CD14-positive monocyte (primary cell): Measurements from ENCODE around the gene RPTOR. TPM values are rescaled to one million over a fixed set of nuclear protein-coding genes. Genes with fewer than 3 reads are reported as not detected.
A peak's percentile ranks its signal among the peaks of the same experiment; 100 is the strongest.

Source experiments
- DNase-seq, 3 donors: peaks; one replicate each; pipeline ENCODE4 v3.0.0-alpha.2; 2011 to 2022
- H2AFZ ChIP-seq: 2 replicates; pipeline ENCODE4 v1.6.0; 2012; ENCODE audit warnings: mild to moderate bottlenecking, low read depth, low read length, inconsistent platforms; ENCODE audit not compliant: insufficient read depth, poor library complexity, severe bottlenecking
- H3K27ac ChIP-seq, 2 donors: 1 replicate in 1 of 2; 2 replicates in 1 of 2; pipeline ENCODE4 v1.5.1; 2012 to 2013; ENCODE audit warnings: low read length in 2 of 2, control low read depth in 1 of 2, inconsistent platforms in 1 of 2, low read depth in 1 of 2, mild to moderate bottlenecking in 1 of 2
- H3K27me3 ChIP-seq, 2 donors: one replicate each; pipeline versions ENCODE4 v1.6.0 to v1.6.1; 2011 to 2013; ENCODE audit warnings: low read length in 2 of 2; ENCODE audit not compliant: control insufficient read depth in 2 of 2, insufficient read depth in 2 of 2
- H3K36me3 ChIP-seq, 2 donors: replicated peaks in 1 of 2; 1 replicate in 1 of 2; 2 replicates in 1 of 2; pipeline versions ENCODE4 v1.5.1 to v1.6.1; 2012 to 2013; ENCODE audit warnings: low read length in 2 of 2, control low read depth in 1 of 2, inconsistent platforms in 1 of 2, mild to moderate bottlenecking in 1 of 2; ENCODE audit not compliant: insufficient read depth in 2 of 2, control insufficient read depth in 1 of 2
- H3K4me1 ChIP-seq, 2 donors: 1 replicate in 1 of 2; 2 replicates in 1 of 2; pipeline versions ENCODE4 v1.5.1 to v1.6.1; 2012 to 2013; ENCODE audit warnings: low read length in 2 of 2, control low read depth in 1 of 2, inconsistent platforms in 1 of 2, mild to moderate bottlenecking in 1 of 2, moderate library complexity in 1 of 2; ENCODE audit not compliant: insufficient read depth in 2 of 2, control insufficient read depth in 1 of 2
- H3K4me2 ChIP-seq: replicated peaks from 2 replicates; pipeline ENCODE3; 2012; ENCODE audit warnings: low read length, moderate library complexity, mild to moderate bottlenecking; ENCODE audit not compliant: poor library complexity, severe bottlenecking; ENCODE audit errors: extremely low read depth
- H3K4me3 ChIP-seq, 3 experiments: fragments of 200-600 bp in 1 of 3; sonication (generic) in 1 of 3; replicated peaks in 1 of 3; 1 replicate in 2 of 3; 2 replicates in 1 of 3; pipeline ENCODE4 v1.5.1; 2011 to 2013; ENCODE audit warnings: low read length in 3 of 3, mild to moderate bottlenecking in 3 of 3, control low read depth in 2 of 3, low read depth in 2 of 3, inconsistent platforms in 1 of 3, moderate library complexity in 1 of 3
- H3K79me2 ChIP-seq: 2 replicates; pipeline ENCODE4 v1.6.0; 2012; ENCODE audit warnings: mild to moderate bottlenecking, control low read depth, inconsistent platforms, low read length, moderate library complexity; ENCODE audit not compliant: insufficient read depth
- H3K9ac ChIP-seq: 2 replicates; pipeline ENCODE4 v1.6.0; 2017; ENCODE audit warnings: low read length, mild to moderate bottlenecking; ENCODE audit not compliant: insufficient read depth, poor library complexity, severe bottlenecking
- H3K9me3 ChIP-seq, 2 donors: replicated peaks in 1 of 2; 1 replicate in 1 of 2; 2 replicates in 1 of 2; pipeline versions ENCODE4 v1.5.1 to v1.6.1; 2012 to 2013; ENCODE audit warnings: low read length in 2 of 2, control low read depth in 1 of 2; ENCODE audit not compliant: control insufficient read depth in 1 of 2, insufficient read depth in 1 of 2
- H4K20me1 ChIP-seq: 2 replicates; pipeline ENCODE4 v1.6.0; 2012; ENCODE audit warnings: mild to moderate bottlenecking, low read length, control low read depth, moderate library complexity; ENCODE audit not compliant: insufficient read depth
- H3K27ac Mint-ChIP-seq, 7 donors: one replicate each; pipeline ENCODE4 v1.8.0; 2020; ENCODE audit warnings: mild to moderate bottlenecking in 7 of 7, mixed read lengths in 7 of 7, moderate library complexity in 6 of 7, inconsistent platforms in 2 of 7
- H3K27me3 Mint-ChIP-seq, 3 donors: one replicate each; pipeline ENCODE4 v1.8.0; 2021 to 2022; ENCODE audit warnings: low read depth in 3 of 3, mild to moderate bottlenecking in 3 of 3, mixed read lengths in 3 of 3, moderate library complexity in 3 of 3, inconsistent platforms in 1 of 3
- H3K36me3 Mint-ChIP-seq, 2 donors: one replicate each; pipeline ENCODE4 v1.8.0; 2020; ENCODE audit warnings: mixed read lengths in 2 of 2, inconsistent platforms in 1 of 2, mild to moderate bottlenecking in 1 of 2
- H3K4me1 Mint-ChIP-seq: one replicate; pipeline ENCODE4 v1.8.0; 2020; ENCODE audit warnings: mild to moderate bottlenecking, mixed read lengths
- H3K4me3 Mint-ChIP-seq, 2 donors: one replicate each; pipeline ENCODE4 v1.8.0; 2020; ENCODE audit warnings: mild to moderate bottlenecking in 2 of 2, mixed read lengths in 2 of 2, moderate library complexity in 1 of 2
- H3K9me3 Mint-ChIP-seq, 7 donors: one replicate each; pipeline ENCODE4 v1.8.0; 2020 to 2022; ENCODE audit warnings: mixed read lengths in 7 of 7, mild to moderate bottlenecking in 6 of 7, moderate library complexity in 6 of 7, inconsistent platforms in 2 of 7
- CTCF ChIP-seq: fragments of 200-600 bp; IDR thresholded peaks from one replicate; pipeline ENCODE4 v1.8.0; 2022; ENCODE audit warnings: antibody characterized with exemption, mild to moderate bottlenecking
- WGBS: methylation state at CpG from one replicate; pipeline ENCODE4 v1.1.5; 2013; ENCODE audit warnings: missing lambda C conversion rate; ENCODE audit not compliant: insufficient coverage; 5-methylcytosine and 5-hydroxymethylcytosine counted together
- intact Hi-C, 2 donors: fragments of 100-400 bp; cut with micrococcal nuclease; formaldehyde crosslinking; loops; one replicate each; pipeline versions ENCODE4 v1.15.0 to v1.15.1; 2023
- polyA plus RNA-seq, 3 donors: library from polyadenylated mRNA; depleted of rRNA in 1 of 3; unstranded in 2 of 3; stranded (reverse) in 1 of 3; fragments of 300-500 nt in 2 of 3; fragments of >200 nt in 1 of 3; fragmentation: Illumina TruSeq in 2 of 3; gene quantifications; 1 replicate in 2 of 3; 2 replicates in 1 of 3; pipeline ENCODE4 v1.2.3, GENCODE V29; 2012 to 2021

The RPTOR gene
- polyA plus RNA-seq, 3 donors, result 1.1 to 8.7 (median 2.6) TPM

- Histone ChIP-seq H3K4me3 (no peak overlapping the region), H3K36me3 (no peaks in the 10 kb centered on the region), H2AFZ (no peak overlapping the region), H3K27me3 (no peaks in the 10 kb centered on the region), H3K4me1 (peaks cover 27 to 40% of the 10 kb centered on the region in 2 donors), H3K4me2 (no peak overlapping the region), H3K9me3 (no peaks in the 10 kb centered on the region), H3K9ac (no peak overlapping the region), H3K27ac (no peak overlapping the region), H4K20me1 (peaks cover 12% of the 10 kb centered on the region), H3K79me2 (no peaks in the 10 kb centered on the region)
- intact Hi-C loops, result loop anchor here in 1 of 2 donors (10.0 kb wide), 1 partner anchor 58 kb away; no protein-coding TSS in a partner anchor
- no peak for DNase-seq
- peaks cover 12 to 24% of the 10 kb centered on the region in 2 donors for H3K36me3 Mint-ChIP-seq
- whole genome bisulfite sequencing, result 41% methylated on average over 10 of the region's 16 CpGs
- peaks cover 0 to 2% (median 0%) of the 10 kb centered on the region in 3 donors for H3K27me3 Mint-ChIP-seq
- peaks cover 35% of the 10 kb centered on the region for H3K4me1 Mint-ChIP-seq
- no peak for TF ChIP-seq CTCF
- no peaks in the 10 kb centered on the region for H3K9me3 Mint-ChIP-seq
- H3K27ac Mint-ChIP-seq, result peak overlapping the region in 1 of 7 donors; percentile 50
- no peak overlapping the region for H3K4me3 Mint-ChIP-seq
These were observed 238.1 kb downstream of the RPTOR start for GRCh38 chr17:80782536-80783427.

- Mint-ChIP-seq H3K9me3 (no peaks in the 10 kb centered on the region), H3K27ac (no peak overlapping the region), H3K27me3 (peaks cover 0 to 2% (median 0%) of the 10 kb centered on the region in 3 donors), H3K4me3 (no peak overlapping the region), H3K4me1 (peaks cover 35% of the 10 kb centered on the region), H3K36me3 (peaks cover 7 to 18% of the 10 kb centered on the region in 2 donors)
- Histone ChIP-seq H3K4me1 (peaks cover 27 to 40% of the 10 kb centered on the region in 2 donors), H3K9ac (no peak overlapping the region), H2AFZ (no peak overlapping the region), H3K27me3 (no peaks in the 10 kb centered on the region), H3K9me3 (no peaks in the 10 kb centered on the region), H4K20me1 (peaks cover 12% of the 10 kb centered on the region), H3K4me2 (no peak overlapping the region), H3K27ac (no peak overlapping the region), H3K4me3 (no peak overlapping the region), H3K36me3 (no peaks in the 10 kb centered on the region), H3K79me2 (no peaks in the 10 kb centered on the region)
- WGBS, result 100% methylated on average over 4 of the region's 8 CpGs
- TF ChIP-seq CTCF, result no peak
- intact Hi-C loops, result loop anchor here in 1 of 2 donors (10.0 kb wide), 1 partner anchor 59 kb away; no protein-coding TSS in a partner anchor
- no peak for DNase-seq
These were observed 238.8 kb downstream of the RPTOR start for GRCh38 chr17:80783486-80783885.
